H1 (cell line): ENCODE measurements around the gene RAD51B. TPM values are rescaled to one million over a fixed set of nuclear protein-coding genes. Genes with fewer than 3 reads are reported as not detected.

Experiments
- CTCF ChIA-PET: fragments of 300-600 bp; sonication (Branson Sonifier 250); formaldehyde crosslinking; loops from one replicate; lab custom pipeline; 2021; ENCODE audit not compliant: partially characterized antibody; lab: Charles Lee
- POLR2A ChIA-PET: fragments of 300-600 bp; sonication (Branson Sonifier 250); formaldehyde crosslinking; loops from one replicate; lab custom pipeline; 2021; ENCODE audit warnings: inconsistent platforms; ENCODE audit not compliant: partially characterized antibody; lab: Charles Lee
- DNase-seq, 2 experiments: peaks; one replicate each; pipeline versions ENCODE4 v3.0.0 to v3.0.0-alpha.2; 2010 to 2022; ENCODE audit warnings: low spot score in 2 of 2, low read depth in 1 of 2, mixed read lengths in 1 of 2
- FAIRE-seq: peaks from 2 replicates; lab custom pipeline; 2011; peaks lifted over from hg19 to GRCh38; lab: Jason Lieb, UNC
- H2AFZ ChIP-seq: 2 replicates; pipeline ENCODE4 v1.8.1; 2012; ENCODE audit warnings: low read length, inconsistent platforms
- H2AK5ac ChIP-seq: 2 replicates; pipeline ENCODE4 v1.6.1; 2013; ENCODE audit warnings: low read depth, low read length
- H2BK120ac ChIP-seq: replicated peaks from 2 replicates; pipeline ENCODE3; 2013; ENCODE audit warnings: low read depth, low read length, inconsistent platforms
- H2BK12ac ChIP-seq: 2 replicates; pipeline ENCODE4 v1.6.1; 2013; ENCODE audit warnings: low read depth, low read length
- H2BK15ac ChIP-seq: 2 replicates; pipeline ENCODE4 v1.6.1; 2013; ENCODE audit warnings: low read length
- H2BK20ac ChIP-seq: 2 replicates; pipeline ENCODE4 v1.6.1; 2013; ENCODE audit warnings: low read length
- H2BK5ac ChIP-seq: 2 replicates; pipeline ENCODE4 v1.6.1; 2013; ENCODE audit warnings: low read depth, low read length
- H3K14ac ChIP-seq: 2 replicates; pipeline ENCODE4 v1.6.1; 2013; ENCODE audit warnings: inconsistent platforms; ENCODE audit not compliant: insufficient read length
- H3K18ac ChIP-seq: 2 replicates; pipeline ENCODE4 v1.6.1; 2013; ENCODE audit warnings: low read length; ENCODE audit errors: extremely low read depth
- H3K23ac ChIP-seq: 2 replicates; pipeline ENCODE4 v1.6.1; 2013; ENCODE audit warnings: inconsistent platforms; ENCODE audit not compliant: insufficient read length
- H3K23me2 ChIP-seq: 2 replicates; pipeline ENCODE4 v1.6.1; 2013; ENCODE audit warnings: low read depth, low read length
- H3K27ac ChIP-seq: 2 replicates; pipeline ENCODE4 v1.6.1; 2011; ENCODE audit warnings: low read depth, low read length, inconsistent platforms
- H3K27me3 ChIP-seq, 4 experiments: replicated peaks in 1 of 4; 1 replicate in 1 of 4; 2 replicates in 3 of 4; pipeline versions ENCODE4 v1.6.1 to v1.8.1; 2011 to 2013; ENCODE audit warnings: low read length in 3 of 4, mild to moderate bottlenecking in 3 of 4, inconsistent platforms in 2 of 4, mixed read lengths in 2 of 4, moderate library complexity in 1 of 4; ENCODE audit not compliant: control insufficient read depth in 3 of 4, insufficient read depth in 3 of 4; ENCODE audit errors: extremely low read depth in 1 of 4
- H3K36me3 ChIP-seq, 4 experiments: 2 replicates each; pipeline versions ENCODE4 v1.6.1 to v1.8.1; 2011 to 2013; ENCODE audit warnings: mild to moderate bottlenecking in 4 of 4, low read length in 3 of 4, moderate library complexity in 2 of 4, control low read depth in 1 of 4, inconsistent platforms in 1 of 4; ENCODE audit not compliant: insufficient read depth in 4 of 4, control insufficient read depth in 2 of 4
- H3K4ac ChIP-seq: replicated peaks from 2 replicates; pipeline ENCODE3; 2013; ENCODE audit warnings: low read length, low read depth, mixed read lengths, inconsistent platforms; ENCODE audit not compliant: insufficient read length
- H3K4me1 ChIP-seq, 4 experiments: replicated peaks in 1 of 4; 1 replicate in 1 of 4; 2 replicates in 3 of 4; pipeline versions ENCODE4 v1.6.1 to v1.8.1; 2011 to 2013; ENCODE audit warnings: low read length in 3 of 4, inconsistent platforms in 2 of 4, mixed read lengths in 1 of 4; ENCODE audit not compliant: insufficient read depth in 4 of 4, control insufficient read depth in 3 of 4
- H3K4me2 ChIP-seq, 2 experiments: 2 replicates each; pipeline versions ENCODE4 v1.6.1 to v1.8.1; 2011 to 2013; ENCODE audit warnings: low read depth in 2 of 2, low read length in 2 of 2, control low read depth in 1 of 2, inconsistent platforms in 1 of 2, mild to moderate bottlenecking in 1 of 2; ENCODE audit not compliant: insufficient read depth in 1 of 2
- H3K4me3 ChIP-seq, 4 experiments: fragments of 200-600, 300-600 bp in 1 of 4; sonication (generic), shearing (Covaris generic), sonication (Bioruptor Twin) in 1 of 4; 2 replicates each; pipeline versions ENCODE4 v1.5.1 to v1.8.1; 2011 to 2016; ENCODE audit warnings: low read length in 4 of 4, low read depth in 3 of 4, control low read depth in 2 of 4, inconsistent platforms in 2 of 4, mild to moderate bottlenecking in 2 of 4, mixed read lengths in 1 of 4, moderate library complexity in 1 of 4; ENCODE audit not compliant: insufficient read depth in 2 of 4; ENCODE audit errors: extremely low read depth in 1 of 4
- H3K56ac ChIP-seq: replicated peaks from 2 replicates; pipeline ENCODE3; 2013; ENCODE audit warnings: low read depth, mild to moderate bottlenecking, mixed read lengths, low read length, inconsistent platforms; ENCODE audit not compliant: insufficient read length
- H3K79me1 ChIP-seq: 2 replicates; pipeline ENCODE4 v1.6.1; 2013; ENCODE audit warnings: low read depth, low read length, control low read depth
- H3K79me2 ChIP-seq, 2 experiments: 2 replicates each; pipeline versions ENCODE4 v1.6.1 to v1.8.1; 2012 to 2013; ENCODE audit warnings: low read length in 2 of 2, mild to moderate bottlenecking in 2 of 2, inconsistent platforms in 1 of 2; ENCODE audit not compliant: insufficient read depth in 2 of 2, control insufficient read depth in 1 of 2
- H3K9ac ChIP-seq, 4 experiments: replicated peaks in 1 of 4; 1 replicate in 1 of 4; 2 replicates in 3 of 4; pipeline versions ENCODE4 v1.6.1 to v1.8.1; 2011 to 2013; ENCODE audit warnings: low read depth in 3 of 4, low read length in 3 of 4, control low read depth in 2 of 4, mild to moderate bottlenecking in 2 of 4, moderate library complexity in 2 of 4, inconsistent platforms in 1 of 4; ENCODE audit errors: extremely low read depth in 1 of 4
- H3K9me3 ChIP-seq, 2 experiments: 2 replicates each; pipeline versions ENCODE4 v1.6.1 to v1.8.1; 2012 to 2013; ENCODE audit warnings: mild to moderate bottlenecking in 2 of 2, moderate library complexity in 2 of 2, control low read depth in 1 of 2, inconsistent platforms in 1 of 2, low read depth in 1 of 2, low read length in 1 of 2, mixed read lengths in 1 of 2; ENCODE audit not compliant: insufficient read depth in 2 of 2
- H4K20me1 ChIP-seq, 2 experiments: replicated peaks in 1 of 2; 2 replicates each; pipeline versions ENCODE3 to v1.8.1; 2011 to 2013; ENCODE audit warnings: inconsistent platforms in 2 of 2, low read length in 2 of 2, mild to moderate bottlenecking in 1 of 2; ENCODE audit not compliant: insufficient read depth in 2 of 2, control insufficient read depth in 1 of 2
- H4K5ac ChIP-seq: 2 replicates; pipeline ENCODE4 v1.6.1; 2013; ENCODE audit warnings: low read length, low read depth, mixed read lengths, inconsistent platforms; ENCODE audit not compliant: insufficient read length
- H4K8ac ChIP-seq: 2 replicates; pipeline ENCODE4 v1.8.0; 2013; ENCODE audit warnings: mild to moderate bottlenecking, moderate library complexity, low read length, inconsistent platforms; ENCODE audit not compliant: insufficient read depth; ENCODE audit errors: extremely low read depth
- H4K91ac ChIP-seq: replicated peaks from 2 replicates; pipeline ENCODE3; 2013; ENCODE audit warnings: low read length, mixed read lengths, inconsistent platforms; ENCODE audit not compliant: insufficient read length
- BRCA1 ChIP-seq: IDR thresholded peaks from 2 replicates; pipeline ENCODE4 v1.6.1; 2012; ENCODE audit warnings: low read depth, low read length, improper control_type of control experiment
- CBX8 ChIP-seq: fragments of 300-800, 300-1000 bp; sonication (generic); IDR thresholded peaks from 2 replicates; pipeline ENCODE4 v1.7.1; 2016; ENCODE audit warnings: low read depth, low read length, borderline replicate concordance
- CTBP2 ChIP-seq: IDR thresholded peaks from 2 replicates; pipeline ENCODE4 v1.7.0; 2011; ENCODE audit warnings: borderline replicate concordance, mild to moderate bottlenecking, moderate library complexity, mixed read lengths, low read length; ENCODE audit not compliant: insufficient read depth, insufficient read length
- EGR1 ChIP-seq: IDR thresholded peaks from 2 replicates; pipeline ENCODE4 v1.6.1; 2011; ENCODE audit warnings: low read depth, low read length, borderline replicate concordance
- KDM4A ChIP-seq: IDR thresholded peaks from one replicate; pipeline ENCODE4 v1.7.1; 2012; ENCODE audit warnings: low read depth, mild to moderate bottlenecking, moderate library complexity, low read length, inconsistent platforms; ENCODE audit not compliant: severe bottlenecking
- KDM5A ChIP-seq: fragments of 200-600 bp; IDR thresholded peaks from 2 replicates; pipeline ENCODE4 v1.7.1; 2012; ENCODE audit warnings: mild to moderate bottlenecking, low read length, inconsistent platforms, mixed read lengths
- POLR2AphosphoS5 ChIP-seq: IDR thresholded peaks from 2 replicates; pipeline ENCODE4 v1.6.1; 2011; ENCODE audit warnings: low read depth, low read length
- RBBP5 ChIP-seq: IDR thresholded peaks from 2 replicates; pipeline ENCODE4 v1.7.1; 2012; ENCODE audit warnings: low read depth, mild to moderate bottlenecking, inconsistent platforms, low read length, moderate library complexity, borderline replicate concordance
- SIRT6 ChIP-seq: IDR thresholded peaks from one replicate; pipeline ENCODE4 v1.7.1; 2012; ENCODE audit warnings: low read length, inconsistent platforms
- TEAD4 ChIP-seq: IDR thresholded peaks from 2 replicates; pipeline ENCODE4 v1.6.1; 2012; ENCODE audit warnings: low read depth, low read length, inconsistent platforms, mixed read lengths
- YY1 ChIP-seq: IDR thresholded peaks from 2 replicates; pipeline ENCODE4 v1.6.1; 2011; ENCODE audit warnings: low read depth, mild to moderate bottlenecking, low read length
- WGBS, 2 experiments: shearing (Covaris generic) in 1 of 2; methylation state at CpG; one replicate each; pipeline versions ENCODE4 v1.1.6 to v1.1.7; 2013 to 2015; ENCODE audit warnings: low lambda C conversion rate in 2 of 2, mixed read lengths in 2 of 2, inconsistent platforms in 1 of 2, low coverage in 1 of 2, missing lambda C conversion rate in 1 of 2; ENCODE audit not compliant: insufficient replicate concordance in 2 of 2, insufficient coverage in 1 of 2, insufficient read length in 1 of 2; ENCODE audit errors: extremely low coverage in 1 of 2, missing lambda C conversion rate in 1 of 2; 5-methylcytosine and 5-hydroxymethylcytosine counted together
- polyA plus RNA-seq, 7 experiments: library from polyadenylated mRNA; depleted of rRNA in 3 of 7; stranded (reverse) in 5 of 7; unstranded in 2 of 7; fragments of >200 nt in 5 of 7; fragments of 200-250 nt in 2 of 7; gene quantifications; 1 replicate in 5 of 7; 2 replicates in 1 of 7; 4 replicates in 1 of 7; pipeline versions ENCODE4 v1.2.1 to v1.2.3, GENCODE V29; 2011 to 2013; ENCODE audit warnings: missing spikeins in 2 of 7, mixed read lengths in 2 of 7
- total RNA-seq: library from RNA; stranded (reverse); fragmentation: NEBNext Ultra II Directional; extraction: Animal tissue kit (Norgen Biotek cat#: 25700); gene quantifications from 2 replicates; pipeline ENCODE4 v1.2.1, GENCODE V29; 2021
- TF ChIP-seq, protein P1 (sequence below): IDR thresholded peaks from 2 replicates; pipeline ENCODE4 v1.6.1; 2012; ENCODE audit warnings: inconsistent platforms

Gene RAD51B
- total and polyA plus RNA-seq, 2 of the 8 experiments (the other 6 are each of a cell fraction or from before 2014, with no cell fraction given): 3.9 to 14.9 TPM

DNA sequence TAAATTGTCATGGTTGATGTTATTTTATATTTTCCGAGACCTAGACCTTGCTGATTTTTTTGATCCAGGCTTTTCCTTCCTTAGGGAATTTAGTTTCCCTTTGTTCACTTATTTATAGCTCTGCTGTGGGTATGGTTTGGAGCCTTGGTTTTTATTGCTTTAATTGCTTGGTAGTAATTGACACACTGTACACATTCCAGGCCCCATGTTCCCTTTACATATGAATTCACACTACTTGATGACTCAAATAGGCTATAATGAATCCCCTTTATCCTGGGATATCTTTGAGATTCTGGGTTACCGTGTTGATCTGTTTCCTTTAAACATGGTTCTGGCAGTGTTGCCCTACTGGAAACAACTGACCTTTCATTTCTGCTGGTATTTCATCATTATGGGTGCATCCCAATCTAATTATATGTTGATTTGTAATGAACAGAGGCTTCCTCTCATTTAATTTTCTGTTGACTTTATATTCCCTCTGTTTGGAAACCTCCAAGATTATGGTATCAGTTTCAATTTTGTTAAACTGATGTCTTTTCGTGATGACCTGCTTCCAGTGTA is 424.0 kb downstream of the RAD51B start:
- Histone ChIP-seq H3K9me3 (no peaks in the 10 kb centered on the region; a peak in 1 of 4 replicates), H3K56ac (no peak overlapping the region), H2BK5ac (no peak overlapping the region), H4K20me1 (no peaks in the 10 kb centered on the region), H3K14ac (no peak overlapping the region), H2AFZ (no peak overlapping the region), H3K9ac (no peak overlapping the region), H3K4ac (no peak overlapping the region), H2BK15ac (no peak overlapping the region), H4K5ac (no peak overlapping the region), H2BK20ac (no peak overlapping the region), H2BK12ac (no peak overlapping the region), H3K79me2 (no peaks in the 10 kb centered on the region), H3K4me2 (no peak overlapping the region), H4K91ac (no peak overlapping the region), H2BK120ac (no peak overlapping the region), H3K18ac (no peak overlapping the region), H3K23me2 (no peaks in the 10 kb centered on the region), H2AK5ac (no peak overlapping the region), H4K8ac (no peak overlapping the region), H3K36me3 (no peaks in the 10 kb centered on the region), H3K23ac (no peak overlapping the region), H3K4me1 (peaks cover under 1 to 9% (median 5%) of the 10 kb centered on the region in 4 experiments; a peak in 4 of 7 replicates), H3K4me3 (no peak overlapping the region), H3K79me1 (no peaks in the 10 kb centered on the region), H3K27me3 (no peaks in the 10 kb centered on the region), H3K27ac (no peak overlapping the region)
- no peak for TF ChIP-seq SIRT6
- TF ChIP-seq, protein P1, sequence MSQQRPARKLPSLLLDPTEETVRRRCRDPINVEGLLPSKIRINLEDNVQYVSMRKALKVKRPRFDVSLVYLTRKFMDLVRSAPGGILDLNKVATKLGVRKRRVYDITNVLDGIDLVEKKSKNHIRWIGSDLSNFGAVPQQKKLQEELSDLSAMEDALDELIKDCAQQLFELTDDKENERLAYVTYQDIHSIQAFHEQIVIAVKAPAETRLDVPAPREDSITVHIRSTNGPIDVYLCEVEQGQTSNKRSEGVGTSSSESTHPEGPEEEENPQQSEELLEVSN: no peak
- TF ChIP-seq CTBP2: no peak
- no peak for TF ChIP-seq EGR1
- TF ChIP-seq RBBP5: no peak
- no peak for TF ChIP-seq BRCA1
- TF ChIP-seq KDM5A: no peak
- TF ChIP-seq POLR2AphosphoS5: no peak
- no peak for TF ChIP-seq CBX8
- no peak for TF ChIP-seq TEAD4
- TF ChIP-seq KDM4A: no peak
- no peak for TF ChIP-seq YY1
- 90% methylated on average over 3 of the region's 3 CpGs; no CpG with 5 or more reads in 1 of the 2 experiments for WGBS, 2 experiments
- DNase-seq (no peak), FAIRE-seq (no peak)
- POLR2A ChIA-PET: interaction anchor here (1.0 to 1.2 kb wide), 2 partner anchors 50 to 550 kb away, joined by 3 read pairs; partner anchors contain the start of gene ZFP36L1
- CTCF ChIA-PET: interaction anchor here (0.9 to 1.0 kb wide), 2 partner anchors 242 to 298 kb away, joined by 3 read pairs; no protein-coding TSS in a partner anchor
